Thyroid gland (tissue), 4 donors: ENCODE data around the gene GALP. TPM values are rescaled to one million over a fixed set of nuclear protein-coding genes. Genes with fewer than 3 reads are reported as not detected.
"Not testable (repeated sequence)": the region's sequence is repeated elsewhere in the genome, so short reads cannot be mapped to it uniquely, and the experiment has no call there.

Experiments used
- DNase-seq, 2 donors: peaks; one replicate each; pipeline ENCODE4 v3.0.0-alpha.2; 2019
- H3K27ac ChIP-seq, 3 donors: fragments of 200-600 bp; sonication (generic); 1 replicate in 2 of 3; 2 replicates in 1 of 3; pipeline ENCODE4 v1.5.1; 2016 to 2019; ENCODE audit warnings: mild to moderate bottlenecking in 1 of 3, moderate library complexity in 1 of 3
- H3K27me3 ChIP-seq: fragments of 200-600 bp; sonication (generic); one replicate; pipeline ENCODE4 v1.5.1; 2019
- H3K36me3 ChIP-seq, 2 donors: fragments of 200-600 bp; sonication (generic); one replicate each; pipeline ENCODE4 v1.5.1; 2016 to 2019
- H3K4me1 ChIP-seq, 2 donors: fragments of 200-600 bp; sonication (generic); one replicate each; pipeline ENCODE4 v1.5.1; 2017 to 2019
- H3K4me3 ChIP-seq, 3 donors: fragments of 200-600 bp; sonication (generic); replicated peaks in 1 of 3; 1 replicate in 2 of 3; 2 replicates in 1 of 3; pipeline ENCODE4 v1.5.1; 2016; ENCODE audit warnings: mild to moderate bottlenecking in 1 of 3
- H3K9me3 ChIP-seq: fragments of 200-600 bp; sonication (generic); one replicate; pipeline ENCODE4 v1.5.1; 2017
- POLR2A ChIP-seq, 2 donors: fragments of 450-650 bp; IDR thresholded peaks; one replicate each; pipeline ENCODE4 v1.6.1; 2017; ENCODE audit warnings: antibody characterized with exemption in 2 of 2, mild to moderate bottlenecking in 2 of 2, moderate library complexity in 1 of 2
- WGBS, 2 donors: methylation state at CpG; one replicate each; pipeline ENCODE4 v1.1.5; 2017; 5-methylcytosine and 5-hydroxymethylcytosine counted together
- intact Hi-C: fragments of 100-400 bp; cut with DNase I; formaldehyde crosslinking; loops from one replicate; pipeline ENCODE4 v1.15.1; 2023
- total RNA-seq, 4 donors: library from RNA; depleted of rRNA; stranded (reverse); fragments of >200 nt; gene quantifications; one replicate each; pipeline ENCODE4 v1.2.3, GENCODE V29; 2016
- TF ChIP-seq, protein P1 (sequence below), 6 experiments: fragments of 200-600 bp in 3 of 6; fragments of 450-650 bp in 3 of 6; sonication (generic) in 3 of 6; IDR thresholded peaks; one replicate each; pipeline ENCODE4 v1.5.1; 2016 to 2019; ENCODE audit warnings: antibody characterized with exemption in 6 of 6, mild to moderate bottlenecking in 2 of 6, inconsistent platforms in 1 of 6, moderate library complexity in 1 of 6

GALP gene
- total RNA-seq, 4 donors from 2014 or later = not detected

DNA sequence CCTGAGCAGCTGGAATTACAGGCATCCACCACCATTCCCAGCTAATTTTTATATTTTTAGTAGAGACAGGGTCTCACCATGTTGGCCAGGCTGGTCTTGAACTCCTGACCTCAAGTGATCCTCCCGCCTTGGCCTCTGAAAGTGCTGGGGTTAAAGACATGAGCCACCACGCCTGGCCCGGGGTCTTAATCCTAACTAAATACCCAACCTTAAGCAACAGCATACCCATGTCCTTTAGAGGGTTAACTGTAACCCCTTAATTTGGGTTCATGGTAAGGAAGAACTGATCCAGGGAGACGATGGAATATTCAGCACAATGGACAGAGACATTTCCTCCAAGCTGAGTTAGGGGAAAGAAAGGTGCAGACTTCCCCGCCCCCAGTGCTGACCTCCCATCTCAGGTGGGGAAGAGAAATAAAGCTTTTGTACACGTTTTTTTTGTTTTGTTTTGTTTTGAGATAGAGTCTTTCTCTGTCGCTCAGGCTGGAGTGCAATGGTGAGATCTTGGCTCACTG, 8.7 kb upstream of the GALP start:
- Histone ChIP-seq H3K9me3 (no peaks in the 10 kb centered on the region), H3K36me3 (no peaks in the 10 kb centered on the region), H3K4me3 (no peak overlapping the region), H3K4me1 (peaks cover 3 to 10% of the 10 kb centered on the region in 2 donors), H3K27me3 (no peaks in the 10 kb centered on the region), H3K27ac (no peak overlapping the region)
- WGBS, 2 donors = 43 to 44% methylated on average over 7 of the region's 7 CpGs
- intact Hi-C loops = no loop called here
- no peak for TF ChIP-seq POLR2A (IDR thresholded peaks at IDR 0.05)
- TF ChIP-seq, protein P1, sequence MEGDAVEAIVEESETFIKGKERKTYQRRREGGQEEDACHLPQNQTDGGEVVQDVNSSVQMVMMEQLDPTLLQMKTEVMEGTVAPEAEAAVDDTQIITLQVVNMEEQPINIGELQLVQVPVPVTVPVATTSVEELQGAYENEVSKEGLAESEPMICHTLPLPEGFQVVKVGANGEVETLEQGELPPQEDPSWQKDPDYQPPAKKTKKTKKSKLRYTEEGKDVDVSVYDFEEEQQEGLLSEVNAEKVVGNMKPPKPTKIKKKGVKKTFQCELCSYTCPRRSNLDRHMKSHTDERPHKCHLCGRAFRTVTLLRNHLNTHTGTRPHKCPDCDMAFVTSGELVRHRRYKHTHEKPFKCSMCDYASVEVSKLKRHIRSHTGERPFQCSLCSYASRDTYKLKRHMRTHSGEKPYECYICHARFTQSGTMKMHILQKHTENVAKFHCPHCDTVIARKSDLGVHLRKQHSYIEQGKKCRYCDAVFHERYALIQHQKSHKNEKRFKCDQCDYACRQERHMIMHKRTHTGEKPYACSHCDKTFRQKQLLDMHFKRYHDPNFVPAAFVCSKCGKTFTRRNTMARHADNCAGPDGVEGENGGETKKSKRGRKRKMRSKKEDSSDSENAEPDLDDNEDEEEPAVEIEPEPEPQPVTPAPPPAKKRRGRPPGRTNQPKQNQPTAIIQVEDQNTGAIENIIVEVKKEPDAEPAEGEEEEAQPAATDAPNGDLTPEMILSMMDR (IDR thresholded peaks at IDR 0.05) = no peak
- DNase-seq = no peak

DNA sequence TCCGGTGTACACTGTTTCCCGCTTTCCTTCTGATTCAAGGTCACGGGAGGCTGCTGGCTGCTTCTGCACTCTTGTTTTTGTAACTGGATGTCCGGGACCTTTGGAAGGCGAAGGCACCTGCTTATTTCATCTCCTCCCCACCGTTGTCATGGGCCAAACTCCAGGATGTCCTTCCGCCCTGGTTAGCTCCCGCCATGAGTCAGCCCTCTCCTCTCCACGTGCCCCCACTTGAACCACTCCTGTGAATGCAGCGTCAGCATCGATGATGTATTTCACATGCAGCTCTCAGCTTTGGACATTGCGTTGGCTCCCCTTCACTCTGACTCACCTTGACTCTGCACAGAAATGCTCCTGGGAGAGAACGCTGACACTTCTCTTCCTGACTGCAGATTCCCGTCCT, 5.5 kb upstream of the GALP start:
- Histone ChIP-seq H3K4me1 (peaks cover 3 to 10% of the 10 kb centered on the region in 2 donors), H3K27ac (peak overlapping the region in 1 of 3 donors; percentile 10), H3K36me3 (no peaks in the 10 kb centered on the region), H3K4me3 (no peak overlapping the region), H3K9me3 (no peaks in the 10 kb centered on the region), H3K27me3 (no peaks in the 10 kb centered on the region)
- peak in 1 of 2 donors; percentile 37 for TF ChIP-seq POLR2A (IDR thresholded peaks at IDR 0.05)
- TF ChIP-seq, protein P1 (IDR thresholded peaks at IDR 0.05) = no peak
- peak; percentile 89 to 91 for DNase-seq
- intact Hi-C loops = loop anchor here (5.0 kb wide), 2 partner anchors 68 to 93 kb away; no protein-coding TSS in a partner anchor
- 40 to 48% methylated on average over 14 of the region's 14 CpGs for WGBS, 2 donors

DNA sequence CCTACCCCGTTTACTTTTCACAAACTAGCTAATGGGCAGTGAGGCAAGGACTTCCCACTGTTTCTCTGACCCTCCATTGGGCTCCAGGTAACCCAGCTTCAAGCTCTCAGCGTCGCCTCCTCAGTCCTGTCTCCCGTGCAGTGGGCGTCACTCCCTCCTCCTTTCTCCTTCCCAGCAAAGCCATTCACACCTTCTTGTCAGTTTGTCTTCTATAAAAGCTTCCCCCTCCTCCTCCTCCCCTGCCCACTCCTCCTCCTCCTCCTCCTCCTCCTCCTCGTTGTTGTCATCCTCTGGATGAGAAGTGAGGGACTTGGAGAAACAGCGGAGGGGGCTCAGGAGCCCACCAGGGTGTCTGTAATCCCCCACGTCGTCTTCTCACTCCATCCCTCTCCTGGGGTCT, 1.7 kb upstream of the GALP start:
- no peaks in the 10 kb centered on the region for H3K36me3 ChIP-seq
- no peaks in the 10 kb centered on the region for H3K27me3 ChIP-seq
- intact Hi-C loops = loop anchor here (5.0 kb wide), 2 partner anchors 72 to 97 kb away; no protein-coding TSS in a partner anchor
- DNase-seq = no peak
- WGBS, 2 donors = 19 to 21% methylated on average over 9 of the region's 9 CpGs
- no peaks in the 10 kb centered on the region for H3K9me3 ChIP-seq
- peaks cover 3 to 10% of the 10 kb centered on the region in 2 donors for H3K4me1 ChIP-seq
- no peak for TF ChIP-seq POLR2A (IDR thresholded peaks at IDR 0.05)
- TF ChIP-seq, protein P1 (IDR thresholded peaks at IDR 0.05) = no peak
- no peak overlapping the region for H3K27ac ChIP-seq
- no peak overlapping the region for H3K4me3 ChIP-seq

DNA sequence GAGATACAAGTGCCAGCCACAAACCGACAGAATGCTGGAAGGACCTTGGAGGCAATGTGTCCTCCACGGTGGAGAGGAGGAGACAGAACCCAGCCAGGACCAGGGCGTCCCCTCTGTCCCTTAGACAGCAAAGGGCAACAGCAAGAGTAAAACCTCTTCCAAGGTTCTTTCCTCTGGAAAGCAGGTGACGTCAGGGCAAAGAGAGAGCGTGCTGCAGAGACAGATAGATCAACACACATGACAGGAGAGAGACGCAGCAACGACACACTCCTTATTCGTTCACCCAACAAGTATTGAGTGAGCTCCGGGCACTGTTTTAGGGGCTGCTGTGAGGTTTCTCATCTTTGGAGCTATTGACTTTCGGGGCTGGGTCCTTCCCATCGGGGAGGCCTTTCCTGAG, 1.3 kb upstream of the GALP start:
- Histone ChIP-seq H3K4me1 (peaks cover 3 to 10% of the 10 kb centered on the region in 2 donors), H3K4me3 (no peak overlapping the region), H3K27ac (no peak overlapping the region), H3K27me3 (no peaks in the 10 kb centered on the region), H3K9me3 (no peaks in the 10 kb centered on the region), H3K36me3 (no peaks in the 10 kb centered on the region)
- intact Hi-C loops = loop anchor here (5.0 kb wide), 2 partner anchors 72 to 97 kb away; no protein-coding TSS in a partner anchor
- no peak for TF ChIP-seq POLR2A (IDR thresholded peaks at IDR 0.05)
- TF ChIP-seq, protein P1 (IDR thresholded peaks at IDR 0.05) = no peak
- DNase-seq = no peak
- 42 to 67% methylated on average over 11 of the region's 11 CpGs for WGBS, 2 donors

DNA sequence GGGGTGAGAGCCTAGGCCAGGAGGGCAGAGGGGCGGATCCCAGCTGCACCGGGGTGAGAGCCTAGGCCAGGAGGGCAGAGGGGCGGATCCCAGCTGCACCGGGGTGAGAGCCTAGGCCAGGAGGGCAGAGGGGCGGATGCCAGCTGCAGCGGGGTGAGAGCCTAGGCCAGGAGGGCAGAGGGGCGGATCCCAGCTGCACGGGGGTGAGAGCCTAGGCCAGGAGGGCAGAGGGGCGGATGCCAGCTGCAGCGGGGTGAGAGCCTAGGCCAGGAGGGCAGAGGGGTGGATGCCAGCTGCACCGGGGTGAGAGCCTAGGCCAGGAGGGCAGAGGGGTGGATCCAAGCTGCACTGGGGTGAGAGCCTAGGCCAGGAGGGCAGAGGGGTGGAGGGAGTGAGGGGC, 502 bp downstream of the GALP start:
- H3K4me1 ChIP-seq, H3K27ac ChIP-seq, H3K4me3 ChIP-seq, intact Hi-C loops, H3K9me3 ChIP-seq, H3K27me3 ChIP-seq, DNase-seq, H3K36me3 ChIP-seq: not testable (repeated sequence)
- WGBS, 2 donors = 83% methylated on average over 3 of the region's 11 CpGs; no CpG with 5 or more reads in 1 of the 2 donors
